ENCODE results near the gene RAB14. TPM values are rescaled to one million over a fixed set of nuclear protein-coding genes. Genes with fewer than 3 reads are reported as not detected.

Gene RAB14
- total RNA-seq, 1 experiment from 2014 or later = 63.1 TPM

DNA sequence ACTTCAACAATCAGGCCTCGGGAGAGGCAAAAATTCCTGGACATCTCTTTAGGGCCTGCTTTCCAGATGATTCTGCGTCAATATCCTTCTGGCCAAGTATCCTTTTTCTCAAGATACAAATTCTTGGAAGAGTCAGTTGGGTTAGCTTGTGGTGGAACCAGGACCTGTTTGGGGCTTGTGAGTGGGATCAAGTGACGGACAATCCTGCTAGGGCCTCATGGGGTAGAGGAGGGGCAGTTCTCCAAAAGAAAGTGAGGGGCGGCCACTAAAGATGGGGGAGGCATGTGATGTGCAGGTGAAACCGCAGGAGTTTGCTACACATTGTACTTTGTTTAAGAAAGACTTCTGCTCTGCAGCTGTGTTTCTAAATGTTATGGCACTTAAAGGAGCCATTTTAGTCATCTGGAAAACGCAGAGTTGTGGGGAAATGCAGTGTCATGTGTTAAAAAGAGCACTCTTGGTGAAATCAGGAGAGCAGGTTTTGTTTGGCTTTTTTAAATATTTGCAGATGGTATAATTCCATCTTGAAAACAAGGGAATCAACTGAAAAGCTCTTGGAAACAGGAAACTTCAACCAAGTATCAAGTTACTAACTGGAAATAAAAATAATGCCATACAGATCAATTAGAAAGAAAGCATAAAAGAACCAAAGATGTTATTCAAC, 38.9 kb upstream of the RAB14 start:
- ATAC-seq = no peak
- Histone ChIP-seq H3K27ac (ENCODE audit: low read depth, low read length) (no peak overlapping the region), H4K20me1 (ENCODE audit: insufficient read depth) (no peaks in the 10 kb centered on the region), H3K27me3 (ENCODE audit: insufficient read depth, low read length) (no peaks in the 10 kb centered on the region), H3K4me3 (replicated peaks in 1 of 2; ENCODE audit: low read depth in 1 of 2, low read length in 2 of 2) (no peak overlapping the region), H3K9me2 (ENCODE audit: insufficient read depth) (no peaks in the 10 kb centered on the region), H3K4me2 (ENCODE audit: low read length) (no peak overlapping the region), H3K36me3 (ENCODE audit: control insufficient read depth in 1 of 2, insufficient read depth in 2 of 2, low read length in 2 of 2) (no peaks in the 10 kb centered on the region), H2AFZ (ENCODE audit: low read depth, low read length, poor library complexity, severe bottlenecking) (no peak overlapping the region), H3K4me1 (ENCODE audit: control insufficient read depth in 1 of 2, insufficient read depth in 2 of 2, low read length in 2 of 2) (no peaks in the 10 kb centered on the region), H3K9me3 (ENCODE audit: control insufficient read depth in 1 of 2, insufficient read depth in 1 of 2, low read depth in 1 of 2, low read length in 2 of 2) (no peaks in the 10 kb centered on the region; a peak in 1 of 4 replicates), H3K79me2 (ENCODE audit: insufficient read depth, low read length) (no peaks in the 10 kb centered on the region), H3K9ac (ENCODE audit: low read length) (no peak overlapping the region)
- no peak for TF ChIP-seq FOSL1 (IDR thresholded peaks at IDR 0.05; ENCODE audit: low read depth)
- TF ChIP-seq, protein P1, sequence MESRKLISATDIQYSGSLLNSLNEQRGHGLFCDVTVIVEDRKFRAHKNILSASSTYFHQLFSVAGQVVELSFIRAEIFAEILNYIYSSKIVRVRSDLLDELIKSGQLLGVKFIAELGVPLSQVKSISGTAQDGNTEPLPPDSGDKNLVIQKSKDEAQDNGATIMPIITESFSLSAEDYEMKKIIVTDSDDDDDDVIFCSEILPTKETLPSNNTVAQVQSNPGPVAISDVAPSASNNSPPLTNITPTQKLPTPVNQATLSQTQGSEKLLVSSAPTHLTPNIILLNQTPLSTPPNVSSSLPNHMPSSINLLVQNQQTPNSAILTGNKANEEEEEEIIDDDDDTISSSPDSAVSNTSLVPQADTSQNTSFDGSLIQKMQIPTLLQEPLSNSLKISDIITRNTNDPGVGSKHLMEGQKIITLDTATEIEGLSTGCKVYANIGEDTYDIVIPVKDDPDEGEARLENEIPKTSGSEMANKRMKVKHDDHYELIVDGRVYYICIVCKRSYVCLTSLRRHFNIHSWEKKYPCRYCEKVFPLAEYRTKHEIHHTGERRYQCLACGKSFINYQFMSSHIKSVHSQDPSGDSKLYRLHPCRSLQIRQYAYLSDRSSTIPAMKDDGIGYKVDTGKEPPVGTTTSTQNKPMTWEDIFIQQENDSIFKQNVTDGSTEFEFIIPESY (IDR thresholded peaks at IDR 0.05; ENCODE audit: extremely low read depth, insufficient replicate concordance, low read length) = no peak
- no peak for TF ChIP-seq ZNF274 (IDR thresholded peaks at IDR 0.05; ENCODE audit: low read depth, low read length)
- no peak for TF ChIP-seq POLR2AphosphoS5 (IDR thresholded peaks at IDR 0.05; ENCODE audit: low read depth, low read length)
- TF ChIP-seq CBX3 (IDR thresholded peaks at IDR 0.05; ENCODE audit: low read depth) = no peak
- TF ChIP-seq EGR1 (IDR thresholded peaks at IDR 0.05; ENCODE audit: low read depth) = no peak
- no peak for TF ChIP-seq TCF7L2 (IDR thresholded peaks at IDR 0.05; ENCODE audit: borderline replicate concordance, extremely low read depth, insufficient read depth, insufficient read length)
- no peak for TF ChIP-seq EZH2phosphoT487 (IDR thresholded peaks at IDR 0.05; ENCODE audit: borderline replicate concordance)
- no peak for TF ChIP-seq SIN3A (IDR thresholded peaks at IDR 0.05; ENCODE audit: low read depth)
- no peak for TF ChIP-seq RAD21 (IDR thresholded peaks at IDR 0.05; ENCODE audit: low read depth)
- no peak for TF ChIP-seq CEBPB (IDR thresholded peaks at IDR 0.05; ENCODE audit: low read depth)
- TF ChIP-seq EZH2 (IDR thresholded peaks at IDR 0.05) = no peak
- TF ChIP-seq SP1 (IDR thresholded peaks at IDR 0.05; ENCODE audit: low read depth) = no peak
- TF ChIP-seq POLR2A (IDR thresholded peaks at IDR 0.05; ENCODE audit: borderline replicate concordance, extremely low read depth, insufficient read depth, insufficient read length) = no peak
- TF ChIP-seq, protein P2, sequence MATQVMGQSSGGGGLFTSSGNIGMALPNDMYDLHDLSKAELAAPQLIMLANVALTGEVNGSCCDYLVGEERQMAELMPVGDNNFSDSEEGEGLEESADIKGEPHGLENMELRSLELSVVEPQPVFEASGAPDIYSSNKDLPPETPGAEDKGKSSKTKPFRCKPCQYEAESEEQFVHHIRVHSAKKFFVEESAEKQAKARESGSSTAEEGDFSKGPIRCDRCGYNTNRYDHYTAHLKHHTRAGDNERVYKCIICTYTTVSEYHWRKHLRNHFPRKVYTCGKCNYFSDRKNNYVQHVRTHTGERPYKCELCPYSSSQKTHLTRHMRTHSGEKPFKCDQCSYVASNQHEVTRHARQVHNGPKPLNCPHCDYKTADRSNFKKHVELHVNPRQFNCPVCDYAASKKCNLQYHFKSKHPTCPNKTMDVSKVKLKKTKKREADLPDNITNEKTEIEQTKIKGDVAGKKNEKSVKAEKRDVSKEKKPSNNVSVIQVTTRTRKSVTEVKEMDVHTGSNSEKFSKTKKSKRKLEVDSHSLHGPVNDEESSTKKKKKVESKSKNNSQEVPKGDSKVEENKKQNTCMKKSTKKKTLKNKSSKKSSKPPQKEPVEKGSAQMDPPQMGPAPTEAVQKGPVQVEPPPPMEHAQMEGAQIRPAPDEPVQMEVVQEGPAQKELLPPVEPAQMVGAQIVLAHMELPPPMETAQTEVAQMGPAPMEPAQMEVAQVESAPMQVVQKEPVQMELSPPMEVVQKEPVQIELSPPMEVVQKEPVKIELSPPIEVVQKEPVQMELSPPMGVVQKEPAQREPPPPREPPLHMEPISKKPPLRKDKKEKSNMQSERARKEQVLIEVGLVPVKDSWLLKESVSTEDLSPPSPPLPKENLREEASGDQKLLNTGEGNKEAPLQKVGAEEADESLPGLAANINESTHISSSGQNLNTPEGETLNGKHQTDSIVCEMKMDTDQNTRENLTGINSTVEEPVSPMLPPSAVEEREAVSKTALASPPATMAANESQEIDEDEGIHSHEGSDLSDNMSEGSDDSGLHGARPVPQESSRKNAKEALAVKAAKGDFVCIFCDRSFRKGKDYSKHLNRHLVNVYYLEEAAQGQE (IDR thresholded peaks at IDR 0.05; ENCODE audit: low read depth) = no peak
- no peak for TF ChIP-seq ELF1 (IDR thresholded peaks at IDR 0.05; ENCODE audit: borderline replicate concordance, low read depth)
- TF ChIP-seq, protein P3, sequence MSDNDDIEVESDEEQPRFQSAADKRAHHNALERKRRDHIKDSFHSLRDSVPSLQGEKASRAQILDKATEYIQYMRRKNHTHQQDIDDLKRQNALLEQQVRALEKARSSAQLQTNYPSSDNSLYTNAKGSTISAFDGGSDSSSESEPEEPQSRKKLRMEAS (IDR thresholded peaks at IDR 0.05) = no peak
- CTCF ChIA-PET = no interaction called here
- no peak for DNase-seq (ENCODE audit: low read depth, low spot score)
- intact Hi-C loops (cut with micrococcal nuclease) = no loop called here
- BruUV-seq (replicated peaks) = no TSS peak
- POLR2A ChIA-PET = interaction anchor here (0.9 kb wide), 1 partner anchor 27 kb away, joined by 3 read pairs; the partner anchor contains the start of gene GSN
- RAD21 ChIA-PET (ENCODE audit: low non-redundant PET in 1 of 2, low total read pairs in 2 of 2, uncharacterized antibody in 2 of 2, unreplicated experiment in 2 of 2) = no interaction called here

Data from HCT116 (cell line).